HG03135 (cell line): ENCODE results near the gene HIPK2.

Source experiments
- ATAC-seq: cut with Tn5 transposase; IDR thresholded peaks from one replicate; pipeline ENCODE4 v1.9.1; 2021; ENCODE audit warnings: mild to moderate bottlenecking, moderate library complexity; ENCODE audit not compliant: unreplicated experiment

HIPK2 gene

GRCh38 chr7:139658296-139658695 is 119.5 kb downstream of the HIPK2 start:
- ATAC-seq = no peak

GRCh38 chr7:139657725-139658124 is 120.1 kb downstream of the HIPK2 start:
- ATAC-seq = no peak

- ATAC-seq = no peak
Observed at GRCh38 chr7:139656387-139656786, 121.4 kb downstream of the HIPK2 start.

GRCh38 chr7:139655305-139655704 is 122.5 kb downstream of the HIPK2 start:
- no peak for ATAC-seq

GRCh38 chr7:139654276-139655181 is 123.3 kb downstream of the HIPK2 start:
- ATAC-seq = no peak

- no peak for ATAC-seq
Observed at GRCh38 chr7:139651914-139652313, 125.9 kb downstream of the HIPK2 start.

- ATAC-seq = no peak
Observed at GRCh38 chr7:139651308-139651707, 126.5 kb downstream of the HIPK2 start.

- ATAC-seq = no peak
Observed at GRCh38 chr7:139650429-139651100, 127.2 kb downstream of the HIPK2 start.

- ATAC-seq = peak; percentile 85
Observed at GRCh38 chr7:139648941-139649425, 128.8 kb downstream of the HIPK2 start.

- ATAC-seq = no peak
Observed at GRCh38 chr7:139648391-139648861, 129.4 kb downstream of the HIPK2 start.

GRCh38 chr7:139647814-139648390 is 129.9 kb downstream of the HIPK2 start:
- ATAC-seq = no peak

GRCh38 chr7:139647085-139647484 is 130.7 kb downstream of the HIPK2 start:
- no peak for ATAC-seq

- no peak for ATAC-seq
Observed at GRCh38 chr7:139646566-139646965, 131.2 kb downstream of the HIPK2 start.

GRCh38 chr7:139645572-139646523 is 131.9 kb downstream of the HIPK2 start:
- no peak for ATAC-seq

GRCh38 chr7:139643951-139644585 is 133.7 kb downstream of the HIPK2 start:
- ATAC-seq = no peak

- no peak for ATAC-seq
Observed at GRCh38 chr7:139642283-139642682, 135.5 kb downstream of the HIPK2 start.

- ATAC-seq = no peak
Observed at GRCh38 chr7:139641337-139641992, 136.3 kb downstream of the HIPK2 start.

- ATAC-seq = no peak
Observed at GRCh38 chr7:139640681-139641080, 137.1 kb downstream of the HIPK2 start.

- no peak for ATAC-seq
Observed at GRCh38 chr7:139639563-139639962, 138.2 kb downstream of the HIPK2 start.
